Hypothalamus (tissue), 51 donors: ENCODE measurements around the gene CBFA2T3.

ENCODE experiments used
- DNase-seq, 51 donors: peaks; one replicate each; lab custom pipeline; 2025; lab: John Stamatoyannopoulos, UW

CBFA2T3 gene

DNA sequence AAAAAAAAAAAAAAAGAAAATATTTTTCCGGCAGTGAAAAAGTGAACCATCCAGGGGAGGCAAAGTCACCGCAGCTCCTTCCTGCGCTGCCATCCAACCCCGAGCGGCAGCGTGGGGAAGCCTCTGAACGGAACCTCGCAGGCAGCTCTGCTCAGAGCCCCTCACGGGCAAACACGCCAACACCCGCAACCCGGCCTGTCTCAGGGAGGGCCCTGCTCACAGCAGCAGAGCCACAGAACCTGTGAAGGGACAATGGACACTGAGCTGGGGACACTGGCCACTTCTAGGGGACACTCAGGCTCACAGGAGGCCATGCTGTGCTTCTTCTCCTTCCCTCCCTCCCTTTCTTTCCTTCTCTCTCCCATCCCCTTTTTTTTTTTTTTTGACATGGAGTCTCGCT, 143.9 kb downstream of the CBFA2T3 start:
- no peak for DNase-seq

DNA sequence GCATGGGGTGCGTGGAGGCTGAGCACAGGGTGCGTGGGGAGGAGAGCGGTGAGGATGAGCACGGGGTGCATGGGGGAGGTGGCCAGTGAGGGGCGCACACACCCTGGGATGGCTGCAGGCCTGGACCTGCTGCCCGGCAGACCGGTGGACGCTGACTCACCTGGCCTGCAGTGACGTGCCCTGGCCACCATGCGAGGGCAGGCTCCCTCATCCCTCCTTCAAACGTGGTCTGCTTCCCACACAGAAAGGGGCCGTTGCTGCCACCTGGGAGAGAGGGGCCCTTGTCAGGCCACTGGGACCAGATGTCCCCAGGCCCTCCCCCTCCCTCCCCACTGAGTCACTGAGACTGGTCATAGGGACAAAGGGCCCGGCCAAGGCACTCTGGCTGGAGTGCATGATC, 145.2 kb downstream of the CBFA2T3 start:
- no peak for DNase-seq

DNA sequence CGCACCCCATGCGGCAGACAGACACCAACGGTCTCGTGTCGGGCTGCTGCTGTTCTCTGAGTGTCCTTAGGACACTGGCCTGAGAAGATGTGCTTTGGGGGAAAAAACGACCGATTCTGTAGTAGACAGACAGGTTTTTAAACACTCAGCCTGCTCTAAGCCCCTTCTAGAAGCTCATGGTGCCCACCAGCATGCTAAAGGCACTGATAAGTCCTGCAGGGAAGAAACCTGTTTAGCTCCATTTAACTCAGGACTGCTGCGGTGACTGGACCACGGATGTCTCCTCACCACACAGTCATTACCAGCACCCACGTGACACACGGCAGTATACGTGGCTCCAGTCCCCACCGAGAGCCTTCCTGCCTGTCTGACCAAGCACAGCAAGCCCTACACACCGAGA, 146.2 kb downstream of the CBFA2T3 start:
- DNase-seq, result no peak

DNA sequence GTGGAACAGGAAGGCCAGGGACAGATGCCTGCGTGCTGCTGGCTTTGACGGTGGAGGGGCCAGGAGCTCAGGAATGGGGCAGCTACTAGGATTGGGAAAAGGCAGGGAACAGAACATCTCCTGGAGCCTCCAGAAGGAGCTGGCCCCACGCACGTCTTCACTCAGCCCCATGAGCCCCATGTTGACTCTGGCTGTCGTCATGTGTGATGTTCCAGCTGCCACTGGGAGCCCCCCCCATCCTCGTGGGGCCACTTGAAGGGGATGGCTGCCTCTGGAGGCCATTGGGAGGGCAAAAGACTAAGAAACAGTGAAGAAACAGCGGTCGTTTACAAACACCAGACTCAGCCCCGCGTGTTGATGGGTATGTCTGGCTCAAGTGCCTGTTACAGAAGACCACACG, 146.7 kb downstream of the CBFA2T3 start:
- DNase-seq, result no peak

DNA sequence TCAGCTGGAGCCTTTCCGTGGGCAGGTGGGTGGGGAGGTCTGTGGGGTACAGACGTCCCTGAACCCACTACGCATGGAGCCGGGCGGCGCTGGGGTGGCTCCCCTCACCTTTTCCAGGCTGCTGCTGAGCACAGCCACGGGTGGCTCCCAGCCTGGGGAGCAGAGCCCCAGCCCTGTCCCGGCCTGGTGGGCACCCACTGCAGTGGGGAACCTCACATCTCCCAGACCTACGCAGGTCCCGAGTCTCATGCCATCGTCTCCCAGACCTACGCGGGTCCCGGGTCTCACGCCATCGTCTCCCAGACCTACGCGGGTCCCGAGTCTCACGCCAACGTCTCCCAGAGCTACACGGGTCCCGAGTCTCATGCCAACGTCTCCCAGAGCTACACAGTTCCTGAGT, 148.3 kb downstream of the CBFA2T3 start:
- peak in 12 of 51 donors; percentile 12 to 56 (median 26) for DNase-seq

DNA sequence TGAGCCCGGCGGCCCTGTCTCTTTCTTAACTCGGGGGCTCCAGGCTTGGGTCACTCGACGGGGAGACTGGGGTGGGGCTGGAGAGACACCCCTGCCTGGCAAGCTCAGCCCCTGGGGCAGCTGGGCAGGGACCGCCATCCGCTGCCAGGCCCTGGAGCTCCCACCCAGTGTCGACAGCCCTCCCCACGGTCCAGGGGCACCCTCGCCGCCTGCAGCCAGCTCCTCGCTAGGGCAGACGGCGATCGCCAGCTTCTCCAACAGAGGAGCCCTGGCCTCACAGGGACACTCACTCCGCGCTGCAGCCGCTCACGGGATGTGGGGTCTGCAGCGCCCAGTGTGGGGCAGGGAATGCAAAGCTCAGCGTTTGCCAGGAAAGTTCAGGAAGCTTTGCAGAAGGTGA, 149.3 kb downstream of the CBFA2T3 start:
- DNase-seq, result no peak

DNA sequence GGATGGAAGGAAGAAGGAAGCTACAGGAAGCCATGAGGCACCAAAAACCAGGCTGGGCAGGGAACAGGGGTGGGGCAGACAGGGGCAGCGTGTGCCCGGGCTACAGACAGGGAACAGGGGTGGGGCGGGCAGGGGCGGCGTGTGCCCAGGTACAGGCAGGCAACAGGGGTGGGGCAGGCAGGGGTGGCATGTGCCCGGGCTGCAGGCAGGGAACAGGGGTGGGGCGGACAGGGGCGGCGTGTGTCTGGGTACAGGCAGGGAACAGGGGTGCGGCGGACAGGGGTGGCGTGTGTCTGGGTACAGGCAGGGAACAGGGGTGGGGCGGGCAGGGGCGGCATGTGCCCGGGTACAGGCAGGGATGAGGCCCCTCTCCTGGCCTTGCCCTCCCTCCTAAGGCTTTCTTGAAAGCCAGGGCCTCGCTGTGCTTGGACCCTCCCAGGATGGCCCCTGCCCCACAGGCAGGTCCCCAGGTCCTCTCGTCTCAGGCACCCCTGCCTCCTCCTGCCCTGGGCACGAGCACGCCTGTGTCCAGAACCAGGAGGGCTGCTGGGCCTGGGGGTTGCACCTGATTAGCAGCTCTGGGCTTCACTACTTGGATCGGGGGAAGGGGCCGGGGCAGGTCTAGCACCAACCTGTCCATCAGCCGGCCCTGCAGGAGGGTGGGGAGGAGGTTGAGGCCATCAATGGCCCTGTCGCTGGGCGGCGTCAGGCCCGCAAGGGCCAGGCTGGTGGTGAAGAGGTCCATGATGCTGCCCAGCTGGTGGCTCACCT, 150.8 kb downstream of the CBFA2T3 start:
- no peak for DNase-seq

DNA sequence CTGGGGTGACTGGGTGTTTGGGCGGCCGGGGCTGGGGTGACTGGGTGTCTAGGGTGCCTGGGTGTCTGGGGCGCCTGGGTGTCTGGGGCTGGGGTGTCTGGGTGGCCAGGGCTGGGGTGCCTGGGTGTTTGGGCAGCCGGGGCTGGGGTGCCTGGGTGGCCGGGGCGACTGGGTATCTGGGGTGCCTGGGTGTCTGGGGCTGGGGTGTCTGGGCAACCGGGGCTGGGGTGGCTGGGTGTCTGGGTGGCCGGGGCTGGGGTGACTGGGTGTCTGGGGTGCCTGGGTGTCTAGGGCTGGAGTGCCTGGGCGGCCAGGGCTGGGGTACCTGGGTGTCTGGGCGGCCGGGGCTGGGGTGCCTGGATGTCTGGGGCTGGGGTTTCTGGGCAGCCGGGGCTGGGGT, 151.9 kb downstream of the CBFA2T3 start:
- no peak for DNase-seq
